GM23338 (cell line): Measurements from ENCODE around the gene FBN2.

ENCODE experiments used
- CREB1 ChIP-seq: fragments of 250-450 bp; sonication (Bioruptor Pico); IDR thresholded peaks from 2 replicates; pipeline ENCODE4 v1.5.0; 2020; ENCODE audit warnings: low read depth, mild to moderate bottlenecking, moderate library complexity
- CTCF ChIP-seq, 2 experiments: fragments of 200-600 bp in 1 of 2; sonication (generic) in 1 of 2; conservative IDR thresholded peaks; 2 replicates each; pipeline versions ENCODE4 v1.5.1 to v1.6.1; 2016 to 2017; ENCODE audit warnings: antibody characterized with exemption in 2 of 2, low read depth in 2 of 2, mild to moderate bottlenecking in 2 of 2, moderate library complexity in 1 of 2
- ETS1 ChIP-seq: IDR thresholded peaks from 2 replicates; pipeline ENCODE4 v1.6.1; 2016; ENCODE audit warnings: antibody characterized with exemption
- EZH2 ChIP-seq: fragments of 200-600 bp; sonication (generic); IDR thresholded peaks from one replicate; pipeline ENCODE4 v1.8.0; 2017; ENCODE audit warnings: antibody characterized with exemption, mild to moderate bottlenecking, low read depth; ENCODE audit not compliant: unreplicated experiment
- EZH2phosphoT487 ChIP-seq: fragments of 200-600 bp; sonication (generic); IDR thresholded peaks from one replicate; pipeline ENCODE4 v1.8.1; 2018; ENCODE audit warnings: antibody characterized with exemption; ENCODE audit not compliant: unreplicated experiment
- JUNB ChIP-seq: IDR thresholded peaks from one replicate; pipeline ENCODE4 v1.6.1; 2016; ENCODE audit warnings: antibody characterized with exemption; ENCODE audit not compliant: unreplicated experiment
- POLR2AphosphoS5 ChIP-seq: IDR thresholded peaks from 2 replicates; pipeline ENCODE4 v1.6.1; 2016; ENCODE audit warnings: antibody characterized with exemption, low read depth
- REST ChIP-seq: IDR thresholded peaks from one replicate; pipeline ENCODE4 v1.6.1; 2018; ENCODE audit warnings: antibody characterized with exemption; ENCODE audit not compliant: unreplicated experiment
- ZNF114 ChIP-seq: fragments of 250-450 bp; sonication (Bioruptor Pico); IDR thresholded peaks from 2 replicates; pipeline ENCODE4 v1.5.0; 2020; ENCODE audit warnings: mild to moderate bottlenecking, moderate library complexity
- ZNF331 ChIP-seq: fragments of 250-450 bp; sonication (Bioruptor Pico); IDR thresholded peaks from 2 replicates; pipeline ENCODE4 v1.5.0; 2020; ENCODE audit warnings: low read depth, mild to moderate bottlenecking, moderate library complexity
- ZNF462 ChIP-seq: fragments of 250-450 bp; sonication (Bioruptor Pico); IDR thresholded peaks from 2 replicates; pipeline ENCODE4 v1.5.0; 2020; ENCODE audit warnings: mild to moderate bottlenecking, moderate library complexity

GRCh38 chr5:128551476-128551875 lies 13.4 kb upstream of the FBN2 start:
- TF ChIP-seq CTCF (conservative IDR thresholded peaks at IDR 0.05; ENCODE audit: low read depth in 2 of 2), result no peak
- TF ChIP-seq POLR2AphosphoS5, result no peak
- no peak for TF ChIP-seq EZH2
- no peak for TF ChIP-seq REST
- TF ChIP-seq CREB1, result no peak
- no peak for TF ChIP-seq EZH2phosphoT487
- TF ChIP-seq ETS1, result no peak
- no peak for TF ChIP-seq JUNB
- TF ChIP-seq ZNF331 (CRISPR knock-in tag), result no peak
- no peak for TF ChIP-seq ZNF114
- no peak for TF ChIP-seq ZNF462 (CRISPR knock-in tag)
